NB4 (cell line): ENCODE measurements around the gene TNFRSF6B.

Experiments used
- CTCF ChIP-seq: IDR thresholded peaks from one replicate; pipeline ENCODE4 v1.5.1; 2012; ENCODE audit warnings: low read depth, low read length
- MAX ChIP-seq: IDR thresholded peaks from 2 replicates; pipeline ENCODE4 v1.6.1; 2011; ENCODE audit warnings: low read depth, low read length
- POLR2A ChIP-seq: IDR thresholded peaks from 2 replicates; pipeline ENCODE4 v1.6.1; 2011; ENCODE audit warnings: mild to moderate bottlenecking; ENCODE audit not compliant: insufficient read length; ENCODE audit errors: extremely low read depth

GRCh38 chr20:63737945-63738686 lies 41.7 kb downstream of the TNFRSF6B start:
- TF ChIP-seq CTCF (no peak), POLR2A (no peak), MAX (no peak)
